ENCODE data around the gene MBNL2. TPM values are rescaled to one million over a fixed set of nuclear protein-coding genes. Genes with fewer than 3 reads are reported as not detected.

The MBNL2 gene
- total RNA-seq, 2 experiments from 2014 or later = 2.7 to 7.4 TPM

DNA sequence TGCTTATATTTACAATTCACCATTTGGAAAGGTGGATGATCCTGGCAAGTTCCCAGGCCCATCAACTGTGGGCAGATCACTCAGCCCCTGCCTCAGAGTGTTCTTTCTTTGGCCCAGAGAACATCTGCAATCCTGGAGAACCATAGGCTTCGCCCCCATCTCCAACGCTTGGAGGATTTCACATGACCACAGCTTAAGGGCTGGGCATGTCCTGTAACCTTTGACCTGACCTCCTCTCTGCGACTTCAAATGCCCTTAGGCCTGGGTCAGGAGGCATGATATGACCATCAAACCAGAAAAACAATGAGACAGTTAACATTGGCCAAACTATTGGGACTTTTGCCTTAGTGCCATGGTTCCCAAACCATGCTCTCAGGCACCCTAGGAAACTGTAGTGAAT lies 7.2 kb upstream of the MBNL2 start:
- intact Hi-C loops (cut with micrococcal nuclease; ENCODE audit: unreplicated experiment) = loop anchor here (5.0 kb wide), 1 partner anchor 103 kb away; no protein-coding TSS in a partner anchor
- no peaks in the 10 kb centered on the region for H3K9me3 ChIP-seq (ENCODE audit: low read length)
- no peak for DNase-seq (ENCODE audit: low spot score)
- no peak overlapping the region for H2AFZ ChIP-seq (ENCODE audit: low read length)
- no TSS peak for BruUV-seq (replicated peaks)
- no peaks in the 10 kb centered on the region for H3K9me2 ChIP-seq (ENCODE audit: insufficient read depth, low read length)
- TF ChIP-seq EZH2phosphoT487 (IDR thresholded peaks at IDR 0.05; ENCODE audit: borderline replicate concordance, low read depth, low read length) = no peak
- TF ChIP-seq, protein P1, sequence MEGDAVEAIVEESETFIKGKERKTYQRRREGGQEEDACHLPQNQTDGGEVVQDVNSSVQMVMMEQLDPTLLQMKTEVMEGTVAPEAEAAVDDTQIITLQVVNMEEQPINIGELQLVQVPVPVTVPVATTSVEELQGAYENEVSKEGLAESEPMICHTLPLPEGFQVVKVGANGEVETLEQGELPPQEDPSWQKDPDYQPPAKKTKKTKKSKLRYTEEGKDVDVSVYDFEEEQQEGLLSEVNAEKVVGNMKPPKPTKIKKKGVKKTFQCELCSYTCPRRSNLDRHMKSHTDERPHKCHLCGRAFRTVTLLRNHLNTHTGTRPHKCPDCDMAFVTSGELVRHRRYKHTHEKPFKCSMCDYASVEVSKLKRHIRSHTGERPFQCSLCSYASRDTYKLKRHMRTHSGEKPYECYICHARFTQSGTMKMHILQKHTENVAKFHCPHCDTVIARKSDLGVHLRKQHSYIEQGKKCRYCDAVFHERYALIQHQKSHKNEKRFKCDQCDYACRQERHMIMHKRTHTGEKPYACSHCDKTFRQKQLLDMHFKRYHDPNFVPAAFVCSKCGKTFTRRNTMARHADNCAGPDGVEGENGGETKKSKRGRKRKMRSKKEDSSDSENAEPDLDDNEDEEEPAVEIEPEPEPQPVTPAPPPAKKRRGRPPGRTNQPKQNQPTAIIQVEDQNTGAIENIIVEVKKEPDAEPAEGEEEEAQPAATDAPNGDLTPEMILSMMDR (conservative IDR thresholded peaks at IDR 0.05; ENCODE audit: low read length) = no peak
- ChIA-PET POLR2A (interaction anchor here (0.5 to 0.7 kb wide), 2 partner anchors 14 to 136 kb away, joined by 3 read pairs; no protein-coding TSS in a partner anchor), CTCF (ENCODE audit: unreplicated experiment) (no interaction called here)
- H3K36me3 ChIP-seq (ENCODE audit: insufficient read depth, low read length) = no peaks in the 10 kb centered on the region
- H4K20me1 ChIP-seq (ENCODE audit: insufficient read depth, low read length) = no peaks in the 10 kb centered on the region
- no peak overlapping the region for H3K4me3 ChIP-seq (ENCODE audit: low read depth, low read length, poor library complexity, severe bottlenecking)
- H3K79me2 ChIP-seq (ENCODE audit: insufficient read depth, low read depth, low read length) = no peaks in the 10 kb centered on the region
- no peak overlapping the region for H3K27ac ChIP-seq (ENCODE audit: low read depth, low read length, poor library complexity, severe bottlenecking)
- no peak overlapping the region for H3K4me2 ChIP-seq (ENCODE audit: low read length)
- no peaks in the 10 kb centered on the region for H3K4me1 ChIP-seq (ENCODE audit: insufficient read depth, low read length, poor library complexity, severe bottlenecking)

DNA sequence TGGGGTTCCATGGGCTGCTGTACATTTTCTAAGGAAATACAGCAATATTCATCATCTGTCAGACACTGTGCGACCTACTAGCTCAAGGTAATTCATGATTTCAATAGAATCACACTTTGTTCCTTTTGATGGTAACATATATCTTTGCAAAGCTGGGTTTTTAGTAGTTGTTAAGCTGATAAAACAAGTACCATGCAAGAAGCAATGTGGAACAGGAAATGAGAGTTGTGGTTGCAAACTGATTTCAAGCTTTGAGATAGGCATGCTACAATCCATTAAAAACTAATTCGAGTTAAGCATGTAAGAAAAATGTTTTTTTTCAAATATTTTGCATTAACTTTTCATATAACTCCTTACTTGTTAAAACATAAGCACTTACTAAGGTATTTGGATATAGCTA lies 6.8 kb upstream of the MBNL2 start:
- DNase-seq (ENCODE audit: low spot score) = no peak
- BruUV-seq (replicated peaks) = no TSS peak
- intact Hi-C loops (cut with micrococcal nuclease; ENCODE audit: unreplicated experiment) = no loop called here
- H3K9me2 ChIP-seq (ENCODE audit: insufficient read depth, low read length) = no peaks in the 10 kb centered on the region
- no peak for TF ChIP-seq EZH2phosphoT487 (IDR thresholded peaks at IDR 0.05; ENCODE audit: borderline replicate concordance, low read depth, low read length)
- TF ChIP-seq, protein P1 (conservative IDR thresholded peaks at IDR 0.05; ENCODE audit: low read length) = no peak
- no peak overlapping the region for H3K4me3 ChIP-seq (ENCODE audit: low read depth, low read length, poor library complexity, severe bottlenecking)
- no peaks in the 10 kb centered on the region for H4K20me1 ChIP-seq (ENCODE audit: insufficient read depth, low read length)
- H3K4me1 ChIP-seq (ENCODE audit: insufficient read depth, low read length, poor library complexity, severe bottlenecking) = no peaks in the 10 kb centered on the region
- no peak overlapping the region for H2AFZ ChIP-seq (ENCODE audit: low read length)
- no peaks in the 10 kb centered on the region for H3K9me3 ChIP-seq (ENCODE audit: low read length)
- CTCF ChIA-PET (ENCODE audit: unreplicated experiment) = no interaction called here
- H3K79me2 ChIP-seq (ENCODE audit: insufficient read depth, low read depth, low read length) = no peaks in the 10 kb centered on the region
- H3K4me2 ChIP-seq (ENCODE audit: low read length) = no peak overlapping the region
- POLR2A ChIA-PET = interaction anchor here (0.5 to 0.7 kb wide), 2 partner anchors 14 to 137 kb away, joined by 3 read pairs; no protein-coding TSS in a partner anchor
- no peak overlapping the region for H3K27ac ChIP-seq (ENCODE audit: low read depth, low read length, poor library complexity, severe bottlenecking)
- no peaks in the 10 kb centered on the region for H3K36me3 ChIP-seq (ENCODE audit: insufficient read depth, low read length)

DNA sequence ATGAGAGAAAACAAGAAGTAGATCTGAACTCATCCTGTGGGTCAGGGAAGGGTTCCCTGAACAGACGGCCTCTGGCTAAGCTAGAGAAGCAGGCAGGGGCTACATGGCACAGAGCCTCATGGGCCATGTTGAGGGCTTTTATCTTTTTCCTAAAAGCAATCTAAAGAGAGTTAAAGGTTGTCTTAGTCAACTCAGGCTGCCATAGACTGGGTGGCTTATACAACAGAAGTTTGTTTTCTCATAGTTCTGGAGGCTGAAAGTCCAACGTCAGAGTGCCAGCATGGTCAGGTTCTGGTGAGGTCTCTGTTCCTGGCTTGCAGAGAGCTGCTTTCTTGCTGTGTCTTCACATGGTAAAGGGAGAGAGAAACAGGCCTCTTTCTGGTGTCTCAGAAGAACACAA lies 2.9 kb upstream of the MBNL2 start:
- no TSS peak for BruUV-seq (replicated peaks)
- H4K20me1 ChIP-seq (ENCODE audit: insufficient read depth, low read length) = no peaks in the 10 kb centered on the region
- no peak overlapping the region for H2AFZ ChIP-seq (ENCODE audit: low read length)
- intact Hi-C loops (cut with micrococcal nuclease; ENCODE audit: unreplicated experiment) = no loop called here
- TF ChIP-seq EZH2phosphoT487 (IDR thresholded peaks at IDR 0.05; ENCODE audit: borderline replicate concordance, low read depth, low read length) = no peak
- TF ChIP-seq, protein P1 (conservative IDR thresholded peaks at IDR 0.05; ENCODE audit: low read length) = no peak
- no peak overlapping the region for H3K4me2 ChIP-seq (ENCODE audit: low read length)
- DNase-seq (ENCODE audit: low spot score) = no peak
- no peak overlapping the region for H3K27ac ChIP-seq (ENCODE audit: low read depth, low read length, poor library complexity, severe bottlenecking)
- no peaks in the 10 kb centered on the region for H3K36me3 ChIP-seq (ENCODE audit: insufficient read depth, low read length)
- peaks cover 21% of the 10 kb centered on the region; the same call in 1 of the 2 replicates for H3K79me2 ChIP-seq (ENCODE audit: insufficient read depth, low read depth, low read length)
- no peaks in the 10 kb centered on the region for H3K9me3 ChIP-seq (ENCODE audit: low read length)
- H3K4me3 ChIP-seq (ENCODE audit: low read depth, low read length, poor library complexity, severe bottlenecking) = no peak overlapping the region
- ChIA-PET POLR2A (no interaction called here), CTCF (ENCODE audit: unreplicated experiment) (no interaction called here)
- H3K9me2 ChIP-seq (ENCODE audit: insufficient read depth, low read length) = no peaks in the 10 kb centered on the region
- H3K4me1 ChIP-seq (ENCODE audit: insufficient read depth, low read length, poor library complexity, severe bottlenecking) = peaks cover 5% of the 10 kb centered on the region

All from OCI-LY7 (cell line).